Chondrocyte (in vitro differentiated cells): ENCODE measurements around the gene C6orf141. TPM values are rescaled to one million over a fixed set of nuclear protein-coding genes. Genes with fewer than 3 reads are reported as not detected.
A peak's percentile ranks its signal among the peaks of the same experiment; 100 is the strongest.

Source experiments
- DNase-seq: peaks from one replicate; pipeline ENCODE4 v3.0.0; 2021; ENCODE audit warnings: mixed read lengths, low spot score
- H3K27ac Mint-ChIP-seq: one replicate; pipeline ENCODE4 v1.8.0; 2021; ENCODE audit warnings: mild to moderate bottlenecking, moderate library complexity, mixed read lengths; ENCODE audit not compliant: unreplicated experiment
- H3K27me3 Mint-ChIP-seq: 2 replicates; pipeline ENCODE4 v1.8.0; 2021; ENCODE audit warnings: low read depth, mixed read lengths
- H3K36me3 Mint-ChIP-seq: 2 replicates; pipeline ENCODE4 v1.8.0; 2021; ENCODE audit warnings: low read depth, mixed read lengths
- H3K4me1 Mint-ChIP-seq: 2 replicates; pipeline ENCODE4 v1.8.0; 2021; ENCODE audit warnings: low read depth, mild to moderate bottlenecking, mixed read lengths
- H3K4me3 Mint-ChIP-seq: one replicate; pipeline ENCODE4 v1.8.0; 2021; ENCODE audit warnings: mild to moderate bottlenecking, moderate library complexity, mixed read lengths; ENCODE audit not compliant: unreplicated experiment
- H3K9me3 Mint-ChIP-seq: 2 replicates; pipeline ENCODE4 v1.8.0; 2021; ENCODE audit warnings: low read depth, mixed read lengths
- total RNA-seq: library from RNA; stranded (reverse); gene quantifications from 3 replicates; pipeline ENCODE4 v1.2.1, GENCODE V29; 2021
- TF ChIP-seq, protein P1 (sequence below): fragments of 200-600 bp; sonication (generic); IDR thresholded peaks from 2 replicates; pipeline ENCODE4 v1.5.0; 2021; ENCODE audit warnings: antibody characterized with exemption, mild to moderate bottlenecking, moderate library complexity

C6orf141 gene
- total RNA-seq, 1 donor from 2014 or later, result not detected

DNA sequence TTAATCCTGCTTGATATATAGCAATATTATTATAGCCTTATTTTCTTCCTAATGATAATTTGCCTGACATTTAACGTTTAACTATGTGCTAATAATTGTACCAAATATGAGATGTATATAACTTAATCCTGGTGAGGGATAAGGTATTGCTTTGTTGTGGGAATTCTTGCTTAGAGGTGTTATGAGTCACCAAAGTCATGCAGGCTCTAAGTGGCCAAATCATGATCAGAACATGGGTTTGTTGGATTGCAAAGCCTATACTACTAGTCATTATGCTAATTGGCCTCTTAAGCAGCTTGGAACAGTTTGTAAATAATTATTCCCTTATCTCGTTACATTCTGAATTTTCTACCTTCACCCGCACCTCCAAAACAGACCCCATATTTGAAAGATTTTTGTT, 21.9 kb upstream of the C6orf141 start:
- no peak overlapping the region for H3K4me3 Mint-ChIP-seq
- no peaks in the 10 kb centered on the region for H3K9me3 Mint-ChIP-seq
- H3K27ac Mint-ChIP-seq, result no peak overlapping the region
- H3K36me3 Mint-ChIP-seq, result no peaks in the 10 kb centered on the region
- H3K4me1 Mint-ChIP-seq, result peaks cover 2% of the 10 kb centered on the region
- H3K27me3 Mint-ChIP-seq, result peaks cover 23% of the 10 kb centered on the region
- no peak for DNase-seq
- TF ChIP-seq, protein P1, sequence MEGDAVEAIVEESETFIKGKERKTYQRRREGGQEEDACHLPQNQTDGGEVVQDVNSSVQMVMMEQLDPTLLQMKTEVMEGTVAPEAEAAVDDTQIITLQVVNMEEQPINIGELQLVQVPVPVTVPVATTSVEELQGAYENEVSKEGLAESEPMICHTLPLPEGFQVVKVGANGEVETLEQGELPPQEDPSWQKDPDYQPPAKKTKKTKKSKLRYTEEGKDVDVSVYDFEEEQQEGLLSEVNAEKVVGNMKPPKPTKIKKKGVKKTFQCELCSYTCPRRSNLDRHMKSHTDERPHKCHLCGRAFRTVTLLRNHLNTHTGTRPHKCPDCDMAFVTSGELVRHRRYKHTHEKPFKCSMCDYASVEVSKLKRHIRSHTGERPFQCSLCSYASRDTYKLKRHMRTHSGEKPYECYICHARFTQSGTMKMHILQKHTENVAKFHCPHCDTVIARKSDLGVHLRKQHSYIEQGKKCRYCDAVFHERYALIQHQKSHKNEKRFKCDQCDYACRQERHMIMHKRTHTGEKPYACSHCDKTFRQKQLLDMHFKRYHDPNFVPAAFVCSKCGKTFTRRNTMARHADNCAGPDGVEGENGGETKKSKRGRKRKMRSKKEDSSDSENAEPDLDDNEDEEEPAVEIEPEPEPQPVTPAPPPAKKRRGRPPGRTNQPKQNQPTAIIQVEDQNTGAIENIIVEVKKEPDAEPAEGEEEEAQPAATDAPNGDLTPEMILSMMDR, result no peak

DNA sequence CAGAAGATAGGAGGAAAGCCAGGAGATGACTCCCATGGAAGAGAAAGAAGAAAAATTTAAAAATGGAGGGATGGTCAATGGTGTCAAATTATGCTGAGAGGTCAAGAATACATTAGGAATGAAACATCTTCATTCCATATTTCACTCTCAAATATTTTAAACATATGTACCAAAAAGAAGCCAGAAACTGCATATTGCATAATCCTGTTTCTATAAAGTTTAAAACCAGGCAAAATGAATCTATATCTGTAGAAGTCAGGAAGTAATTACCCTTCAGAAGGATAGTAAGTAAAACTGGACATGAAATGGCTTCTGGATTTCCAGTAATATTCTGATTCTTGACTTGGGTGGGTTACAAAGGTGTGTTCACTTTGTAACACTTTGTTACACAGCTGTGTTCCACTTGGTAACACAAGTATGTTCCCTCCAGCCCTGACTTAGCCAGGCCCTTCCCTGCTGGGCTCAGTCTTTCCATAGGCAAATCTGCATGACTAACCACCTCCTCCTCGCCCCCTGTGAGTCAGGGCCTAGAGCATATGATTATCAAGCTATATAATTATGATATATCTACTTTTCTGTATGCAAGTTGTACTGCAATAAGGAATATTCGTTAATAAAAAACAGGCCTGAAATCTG, 20.2 kb upstream of the C6orf141 start:
- Mint-ChIP-seq H3K36me3 (no peaks in the 10 kb centered on the region), H3K9me3 (no peaks in the 10 kb centered on the region), H3K27me3 (peaks cover 28% of the 10 kb centered on the region), H3K4me1 (peaks cover 2% of the 10 kb centered on the region), H3K4me3 (no peak overlapping the region), H3K27ac (no peak overlapping the region)
- no peak for DNase-seq
- TF ChIP-seq, protein P1, result no peak

DNA sequence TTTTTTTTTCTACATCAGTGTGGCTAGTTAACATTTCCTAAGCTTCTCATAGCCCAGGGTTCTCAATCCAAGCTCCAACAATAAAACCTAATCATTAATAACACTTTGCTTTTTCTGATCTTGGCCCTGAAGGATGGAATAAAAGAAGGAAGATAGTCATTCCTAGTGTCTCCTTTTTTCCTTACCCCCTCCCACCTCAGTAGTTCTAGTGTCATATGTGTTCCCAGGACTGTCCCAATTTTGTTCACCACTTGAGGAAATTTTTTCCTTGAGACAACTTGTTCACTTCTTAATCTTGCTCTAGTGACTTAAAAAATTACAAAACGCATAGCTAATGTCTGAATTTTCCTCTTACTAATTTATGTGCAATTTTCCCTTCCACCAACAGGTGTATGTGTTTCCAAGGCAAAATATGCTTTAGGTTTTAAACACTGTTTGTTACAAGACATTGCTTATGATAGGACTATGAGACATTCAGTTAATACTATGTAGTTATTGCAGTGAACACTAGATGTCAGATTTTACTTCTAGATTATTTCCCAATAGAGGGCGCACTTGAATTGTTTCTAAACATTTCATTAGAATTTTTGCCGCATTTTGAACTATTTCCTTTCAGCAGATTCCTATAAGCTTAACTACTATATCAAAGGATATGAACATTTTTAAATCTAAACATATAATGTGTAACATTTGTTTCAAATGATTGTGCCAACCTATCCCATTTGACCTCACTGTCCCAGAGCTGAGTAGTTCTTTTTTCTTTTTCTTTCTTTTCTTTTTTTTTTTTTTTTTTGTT, 18.5 kb upstream of the C6orf141 start:
- no peaks in the 10 kb centered on the region for H3K9me3 Mint-ChIP-seq
- H3K27ac Mint-ChIP-seq, result no peak overlapping the region
- H3K36me3 Mint-ChIP-seq, result no peaks in the 10 kb centered on the region
- peaks cover 2% of the 10 kb centered on the region for H3K4me1 Mint-ChIP-seq
- H3K4me3 Mint-ChIP-seq, result no peak overlapping the region
- TF ChIP-seq, protein P1, result peak; percentile 100
- H3K27me3 Mint-ChIP-seq, result peaks cover 28% of the 10 kb centered on the region
- DNase-seq, result no peak

DNA sequence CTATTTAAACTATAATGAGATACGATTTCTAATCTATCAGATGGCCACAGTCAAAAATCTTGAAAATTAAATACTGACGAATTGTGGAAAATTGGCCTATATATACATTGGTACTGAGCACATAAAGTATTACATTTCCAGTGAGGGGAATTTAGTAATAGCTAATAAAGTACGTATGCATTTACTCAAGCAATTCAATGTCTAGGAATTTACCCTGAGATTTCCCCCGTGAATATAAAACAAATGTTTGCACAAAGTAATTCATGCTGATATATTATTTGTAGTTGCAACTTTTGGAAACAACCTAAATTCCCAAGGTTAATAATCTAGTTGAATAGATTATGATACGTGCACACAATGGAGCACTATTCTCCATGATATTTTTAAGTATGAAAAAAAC, 14.7 kb upstream of the C6orf141 start:
- TF ChIP-seq, protein P1, result no peak
- Mint-ChIP-seq H3K27me3 (peaks cover 17% of the 10 kb centered on the region), H3K36me3 (no peaks in the 10 kb centered on the region), H3K4me1 (peaks cover 2% of the 10 kb centered on the region), H3K4me3 (no peak overlapping the region), H3K9me3 (no peaks in the 10 kb centered on the region), H3K27ac (no peak overlapping the region)
- no peak for DNase-seq

DNA sequence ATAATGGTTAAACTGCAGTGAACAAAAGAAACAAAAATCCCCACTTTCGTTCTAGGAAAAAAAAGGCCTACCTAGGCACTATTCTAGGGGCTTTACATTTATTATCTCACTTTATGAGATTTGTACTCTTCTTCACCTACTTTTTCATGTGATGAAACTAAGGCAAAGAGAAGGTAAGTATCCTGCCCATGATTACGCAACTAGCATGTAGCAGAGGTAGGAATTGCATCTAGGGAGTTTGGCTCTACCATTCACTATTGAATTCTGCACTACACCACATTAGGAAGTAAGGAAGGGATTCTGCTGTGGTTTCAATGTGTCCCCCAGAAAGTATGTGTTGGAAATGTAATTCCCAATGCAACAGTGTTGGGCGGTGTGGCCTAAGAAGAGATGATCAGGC, 11.4 kb upstream of the C6orf141 start:
- TF ChIP-seq, protein P1, result no peak
- H3K4me1 Mint-ChIP-seq, result no peaks in the 10 kb centered on the region
- DNase-seq, result no peak
- H3K27me3 Mint-ChIP-seq, result peaks cover 12% of the 10 kb centered on the region
- no peak overlapping the region for H3K4me3 Mint-ChIP-seq
- no peaks in the 10 kb centered on the region for H3K36me3 Mint-ChIP-seq
- no peak overlapping the region for H3K27ac Mint-ChIP-seq
- no peaks in the 10 kb centered on the region for H3K9me3 Mint-ChIP-seq
